GM21619 (cell line): ENCODE results near the gene SRPRB.

Source experiments
- ATAC-seq: cut with Tn5 transposase; IDR thresholded peaks from one replicate; pipeline ENCODE4 v1.9.1; 2021; ENCODE audit not compliant: unreplicated experiment

The SRPRB gene

GRCh38 chr3:133825969-133826727, 20.5 kb downstream of the SRPRB start:
- ATAC-seq, result no peak

- no peak for ATAC-seq
These were observed 21.5 kb downstream of the SRPRB start for GRCh38 chr3:133827136-133827535.

GRCh38 chr3:133827684-133828083, 22.1 kb downstream of the SRPRB start:
- no peak for ATAC-seq

GRCh38 chr3:133828576-133829309, 23.1 kb downstream of the SRPRB start:
- no peak for ATAC-seq

GRCh38 chr3:133829310-133829707, 23.7 kb downstream of the SRPRB start:
- ATAC-seq, result no peak

GRCh38 chr3:133830071-133830470, 24.5 kb downstream of the SRPRB start:
- ATAC-seq, result no peak

GRCh38 chr3:133831966-133832801, 26.6 kb downstream of the SRPRB start:
- ATAC-seq, result no peak

- ATAC-seq, result no peak
These were observed 27.2 kb downstream of the SRPRB start for GRCh38 chr3:133832802-133833144.

- ATAC-seq, result no peak
These were observed 27.7 kb downstream of the SRPRB start for GRCh38 chr3:133833267-133833666.

- no peak for ATAC-seq
These were observed 28.4 kb downstream of the SRPRB start for GRCh38 chr3:133833880-133834620.

- no peak for ATAC-seq
These were observed 29.2 kb downstream of the SRPRB start for GRCh38 chr3:133834621-133835417.

- no peak for ATAC-seq
These were observed 29.8 kb downstream of the SRPRB start for GRCh38 chr3:133835418-133835743.

- ATAC-seq, result no peak
These were observed 30.3 kb downstream of the SRPRB start for GRCh38 chr3:133835961-133836360.

GRCh38 chr3:133836497-133837158, 31.0 kb downstream of the SRPRB start:
- no peak for ATAC-seq

GRCh38 chr3:133837487-133838295, 32.1 kb downstream of the SRPRB start:
- no peak for ATAC-seq

- no peak for ATAC-seq
These were observed 32.7 kb downstream of the SRPRB start for GRCh38 chr3:133838296-133838789.

GRCh38 chr3:133838916-133839800, 33.5 kb downstream of the SRPRB start:
- ATAC-seq, result no peak
